ENCODE results near the gene LRP1B.

LRP1B gene

GRCh38 chr2:140747090-140747489 lies 1383.7 kb downstream of the LRP1B start:
- Histone ChIP-seq H4K20me1 (no peaks in the 10 kb centered on the region), H3K27me3 (no peaks in the 10 kb centered on the region), H3K4me3 (no peak overlapping the region), H3K36me3 (no peaks in the 10 kb centered on the region), H3K4me1 (no peaks in the 10 kb centered on the region), H3K4me2 (no peak overlapping the region), H3K9ac (no peak overlapping the region), H3K9me3 (no peaks in the 10 kb centered on the region), H3K27ac (no peak overlapping the region)
- no peak for TF ChIP-seq Cebpa-rat (IDR thresholded peaks at IDR 0.05)

- Histone ChIP-seq H3K9me3 (no peaks in the 10 kb centered on the region), H4K20me1 (no peaks in the 10 kb centered on the region), H3K27ac (no peak overlapping the region), H3K36me3 (no peaks in the 10 kb centered on the region), H3K4me2 (no peak overlapping the region), H3K27me3 (no peaks in the 10 kb centered on the region), H3K4me3 (no peak overlapping the region), H3K4me1 (no peaks in the 10 kb centered on the region), H3K9ac (no peak overlapping the region)
- TF ChIP-seq Cebpa-rat (IDR thresholded peaks at IDR 0.05), result no peak
These were observed 1386.4 kb downstream of the LRP1B start for GRCh38 chr2:140744379-140744778.

- Histone ChIP-seq H3K27ac (no peak overlapping the region), H4K20me1 (no peaks in the 10 kb centered on the region)
- no peak for TF ChIP-seq Cebpa-rat (IDR thresholded peaks at IDR 0.05)
These were observed 1393.8 kb downstream of the LRP1B start for GRCh38 chr2:140737006-140737405.

GRCh38 chr2:140734992-140735391 lies 1395.8 kb downstream of the LRP1B start:
- Histone ChIP-seq H3K4me2 (no peak overlapping the region), H3K9me3 (no peaks in the 10 kb centered on the region), H3K27ac (no peak overlapping the region), H3K27me3 (no peaks in the 10 kb centered on the region), H3K36me3 (no peaks in the 10 kb centered on the region), H3K4me1 (no peaks in the 10 kb centered on the region), H4K20me1 (no peaks in the 10 kb centered on the region), H3K9ac (no peak overlapping the region), H3K4me3 (no peak overlapping the region)
- TF ChIP-seq Cebpa-rat (IDR thresholded peaks at IDR 0.05), result no peak

More at GRCh38 chr2:140737006-140737405, 1393.8 kb downstream of the LRP1B start:
- no peak overlapping the region for H3K9ac ChIP-seq
- no peak overlapping the region for H3K4me2 ChIP-seq
- no peaks in the 10 kb centered on the region for H3K27me3 ChIP-seq
- H3K4me3 ChIP-seq, result no peak overlapping the region
- no peaks in the 10 kb centered on the region for H3K36me3 ChIP-seq
- no peaks in the 10 kb centered on the region for H3K9me3 ChIP-seq
- no peaks in the 10 kb centered on the region for H3K4me1 ChIP-seq

GRCh38 chr2:140718999-140719398 lies 1411.8 kb downstream of the LRP1B start:
- H3K4me3 ChIP-seq, result no peak overlapping the region
- no peaks in the 10 kb centered on the region for H3K36me3 ChIP-seq
- no peak overlapping the region for H3K9ac ChIP-seq
- H3K27me3 ChIP-seq, result no peaks in the 10 kb centered on the region
- H3K4me2 ChIP-seq, result no peak overlapping the region
- no peaks in the 10 kb centered on the region for H3K4me1 ChIP-seq
- no peaks in the 10 kb centered on the region for H4K20me1 ChIP-seq
- no peaks in the 10 kb centered on the region for H3K9me3 ChIP-seq
- no peak for TF ChIP-seq Cebpa-rat (IDR thresholded peaks at IDR 0.05)
- H3K27ac ChIP-seq, result no peak overlapping the region

- TF ChIP-seq Cebpa-rat (IDR thresholded peaks at IDR 0.05), result no peak
- H3K4me1 ChIP-seq, result no peaks in the 10 kb centered on the region
These were observed 1413.3 kb downstream of the LRP1B start for GRCh38 chr2:140717481-140717880.

GRCh38 chr2:140714586-140714985 lies 1416.2 kb downstream of the LRP1B start:
- no peak overlapping the region for H3K27ac ChIP-seq
- H3K9ac ChIP-seq, result no peak overlapping the region
- no peak for TF ChIP-seq Cebpa-rat (IDR thresholded peaks at IDR 0.05)
- no peak overlapping the region for H3K4me3 ChIP-seq
- H3K27me3 ChIP-seq, result no peaks in the 10 kb centered on the region
- no peaks in the 10 kb centered on the region for H3K4me1 ChIP-seq
- no peaks in the 10 kb centered on the region for H3K36me3 ChIP-seq
- no peaks in the 10 kb centered on the region for H4K20me1 ChIP-seq
- no peaks in the 10 kb centered on the region for H3K9me3 ChIP-seq
- no peak overlapping the region for H3K4me2 ChIP-seq

More at GRCh38 chr2:140717481-140717880, 1413.3 kb downstream of the LRP1B start:
- no peaks in the 10 kb centered on the region for H3K36me3 ChIP-seq
- H3K4me2 ChIP-seq, result no peak overlapping the region
- no peaks in the 10 kb centered on the region for H3K9me3 ChIP-seq
- H3K27me3 ChIP-seq, result no peaks in the 10 kb centered on the region
- H3K27ac ChIP-seq, result no peak overlapping the region
- H3K4me3 ChIP-seq, result no peak overlapping the region
- H4K20me1 ChIP-seq, result no peaks in the 10 kb centered on the region
- H3K9ac ChIP-seq, result no peak overlapping the region

- Histone ChIP-seq H3K9ac (no peak overlapping the region), H4K20me1 (no peaks in the 10 kb centered on the region), H3K9me3 (no peaks in the 10 kb centered on the region), H3K27ac (no peak overlapping the region), H3K4me2 (no peak overlapping the region), H3K36me3 (no peaks in the 10 kb centered on the region), H3K4me1 (no peaks in the 10 kb centered on the region), H3K27me3 (no peaks in the 10 kb centered on the region), H3K4me3 (no peak overlapping the region)
- no peak for TF ChIP-seq Cebpa-rat (IDR thresholded peaks at IDR 0.05)
These were observed 1418.9 kb downstream of the LRP1B start for GRCh38 chr2:140711867-140712266.

- Histone ChIP-seq H3K4me2 (no peak overlapping the region), H3K27ac (no peak overlapping the region), H3K4me1 (no peaks in the 10 kb centered on the region), H3K9ac (no peak overlapping the region), H3K9me3 (no peaks in the 10 kb centered on the region), H3K36me3 (no peaks in the 10 kb centered on the region), H3K4me3 (no peak overlapping the region), H4K20me1 (no peaks in the 10 kb centered on the region), H3K27me3 (no peaks in the 10 kb centered on the region)
- no peak for TF ChIP-seq Cebpa-rat (IDR thresholded peaks at IDR 0.05)
These were observed 1429.1 kb downstream of the LRP1B start for GRCh38 chr2:140701726-140702125.

- H3K9ac ChIP-seq, result no peak overlapping the region
- no peaks in the 10 kb centered on the region for H3K36me3 ChIP-seq
- H3K27ac ChIP-seq, result no peak overlapping the region
- H3K27me3 ChIP-seq, result no peaks in the 10 kb centered on the region
- no peaks in the 10 kb centered on the region for H4K20me1 ChIP-seq
- H3K4me2 ChIP-seq, result no peak overlapping the region
- H3K4me1 ChIP-seq, result no peaks in the 10 kb centered on the region
- no peak overlapping the region for H3K4me3 ChIP-seq
- no peak for TF ChIP-seq Cebpa-rat (IDR thresholded peaks at IDR 0.05)
- H3K9me3 ChIP-seq, result no peaks in the 10 kb centered on the region
These were observed 1432.2 kb downstream of the LRP1B start for GRCh38 chr2:140698636-140699035.

- H3K27me3 ChIP-seq, result no peaks in the 10 kb centered on the region
- no peak overlapping the region for H3K27ac ChIP-seq
- H3K9ac ChIP-seq, result no peak overlapping the region
- H3K4me2 ChIP-seq, result no peak overlapping the region
- H3K4me1 ChIP-seq, result no peaks in the 10 kb centered on the region
- no peaks in the 10 kb centered on the region for H3K9me3 ChIP-seq
- H4K20me1 ChIP-seq, result no peaks in the 10 kb centered on the region
- no peaks in the 10 kb centered on the region for H3K36me3 ChIP-seq
- H3K4me3 ChIP-seq, result no peak overlapping the region
- TF ChIP-seq Cebpa-rat (IDR thresholded peaks at IDR 0.05), result no peak
These were observed 1434.4 kb downstream of the LRP1B start for GRCh38 chr2:140696449-140696848.
